Stimulated activated CD4-positive, alpha-beta T cell treated with anti-CD3 and anti-CD28 coated beads, Interleukin-15, amount 100 ng/mL, for 48 hours (primary cell): ENCODE data around the gene ZNF280A.

ENCODE experiments used
- DNase-seq, 2 donors: peaks; one replicate each; pipeline ENCODE4 v3.0.0-alpha.2; 2020; ENCODE audit warnings: low read depth in 2 of 2

ZNF280A gene, protein sequence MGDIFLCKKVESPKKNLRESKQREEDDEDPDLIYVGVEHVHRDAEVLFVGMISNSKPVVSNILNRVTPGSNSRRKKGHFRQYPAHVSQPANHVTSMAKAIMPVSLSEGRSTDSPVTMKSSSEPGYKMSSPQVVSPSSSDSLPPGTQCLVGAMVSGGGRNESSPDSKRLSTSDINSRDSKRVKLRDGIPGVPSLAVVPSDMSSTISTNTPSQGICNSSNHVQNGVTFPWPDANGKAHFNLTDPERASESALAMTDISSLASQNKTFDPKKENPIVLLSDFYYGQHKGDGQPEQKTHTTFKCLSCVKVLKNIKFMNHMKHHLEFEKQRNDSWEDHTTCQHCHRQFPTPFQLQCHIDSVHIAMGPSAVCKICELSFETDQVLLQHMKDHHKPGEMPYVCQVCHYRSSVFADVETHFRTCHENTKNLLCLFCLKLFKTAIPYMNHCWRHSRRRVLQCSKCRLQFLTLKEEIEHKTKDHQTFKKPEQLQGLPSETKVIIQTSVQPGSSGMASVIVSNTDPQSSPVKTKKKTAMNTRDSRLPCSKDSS

DNA sequence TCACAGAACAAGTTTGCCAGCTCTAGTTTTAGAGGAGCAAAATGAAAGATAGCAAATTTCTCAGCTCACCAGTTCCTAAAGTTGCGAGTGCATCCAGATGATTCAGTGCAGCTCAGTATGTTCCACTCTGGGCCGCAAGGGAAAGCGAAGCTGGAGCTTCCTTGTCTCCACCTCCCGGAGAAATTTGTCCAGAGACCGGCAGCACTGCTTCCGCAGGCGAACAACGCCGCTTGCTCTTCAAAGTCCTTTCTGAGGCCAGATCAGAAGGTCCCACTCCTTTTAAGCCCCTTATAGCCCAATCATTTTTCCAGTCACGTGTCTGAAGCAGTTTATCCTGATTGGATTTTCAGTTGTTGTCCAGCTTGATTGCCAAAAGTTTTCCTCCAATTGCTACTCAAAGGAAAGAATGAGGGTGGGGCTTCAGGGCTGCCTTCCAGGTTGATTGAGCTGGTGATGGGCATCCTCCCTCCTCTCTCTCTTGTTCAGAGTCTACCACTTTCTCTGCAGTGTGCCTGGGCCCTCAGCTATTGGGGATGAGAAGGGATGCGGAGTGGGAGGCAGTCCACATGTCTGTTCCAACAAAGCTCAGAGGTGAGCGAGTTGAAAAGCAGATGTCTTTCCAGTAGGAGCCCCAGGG, at the start of gene ZNF280A:
ZNF280A (minus strand) TSS at position 251 of the 637 bp plus-strand sequence. CDS start 4,640 bp downstream, outside the sequence.
- DNase-seq: no peak

GRCh38 chr22:22569218-22569617, 49.1 kb upstream of the ZNF280A start:
- no peak for DNase-seq

DNA sequence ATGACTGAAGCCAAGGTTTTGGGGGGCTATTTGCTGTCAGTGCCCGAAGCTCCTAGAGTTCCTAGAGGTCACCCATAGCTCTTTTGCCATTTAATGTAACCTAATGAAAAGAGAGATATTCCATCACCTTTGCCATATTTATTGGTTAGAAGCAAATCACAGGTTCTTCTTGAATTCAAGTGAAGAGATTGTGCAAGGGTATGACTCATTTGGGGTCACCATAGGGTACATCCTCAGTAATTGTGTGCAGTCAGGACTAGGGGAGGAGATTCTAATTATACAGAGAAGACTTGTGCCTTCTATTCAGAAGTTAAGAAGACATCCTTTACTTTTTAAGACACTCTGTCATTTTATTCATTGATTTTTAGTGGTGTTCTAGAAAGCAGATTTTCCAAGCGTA, 45.9 kb upstream of the ZNF280A start:
- DNase-seq: no peak

GRCh38 chr22:22558972-22559603, 39.0 kb upstream of the ZNF280A start, which contains the start of gene PRAME:
TSS of gene PRAME (minus strand) at chr22:22559265. CDS start at chr22:22556832, 2,433 bp downstream.
- peak; percentile 80 to 85 for DNase-seq

GRCh38 chr22:22558071-22558971, 38.3 kb upstream of the ZNF280A start:
- DNase-seq: no peak

- DNase-seq: no peak
These were observed 37.2 kb upstream of the ZNF280A start for GRCh38 chr22:22556995-22557925.

DNA sequence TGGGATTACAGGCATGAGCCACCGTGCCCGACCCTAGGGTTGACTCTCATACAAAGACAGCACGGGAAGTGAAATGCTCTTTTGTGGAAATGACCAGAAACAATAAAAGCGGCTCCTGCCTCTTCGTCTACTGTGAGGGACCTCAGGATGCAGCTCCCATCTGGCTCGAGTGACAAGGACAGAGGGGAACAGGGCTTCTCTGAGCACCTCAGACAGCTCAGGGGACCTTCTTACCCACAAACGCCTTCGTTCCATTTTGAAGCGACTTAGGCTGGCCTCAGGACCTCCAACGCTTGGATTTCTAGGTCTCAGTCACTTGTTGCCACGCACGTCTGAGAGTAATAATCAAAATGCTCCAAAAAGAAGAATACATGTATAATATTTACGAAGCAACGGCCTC, 36.5 kb upstream of the ZNF280A start:
- DNase-seq: no peak

DNA sequence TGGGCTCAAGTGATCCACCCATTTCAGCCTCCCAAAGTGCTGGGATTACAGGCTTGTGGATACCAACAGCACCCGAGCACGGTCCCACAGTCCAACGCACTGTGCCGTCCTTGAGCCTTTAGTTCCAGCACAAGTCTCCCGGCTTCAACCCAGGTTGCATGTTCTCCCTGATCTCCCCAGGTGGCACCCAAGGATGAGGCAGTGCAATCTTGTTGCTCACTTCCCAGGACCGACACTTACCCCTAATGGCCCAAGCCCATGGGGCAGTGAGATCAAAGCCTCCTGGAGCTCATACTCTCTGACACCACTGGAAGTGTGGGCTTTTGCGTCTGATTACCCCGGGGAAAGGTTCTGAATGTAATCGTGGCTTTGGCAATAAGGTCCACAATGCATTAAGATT, 35.5 kb upstream of the ZNF280A start:
- no peak for DNase-seq

- DNase-seq: no peak
These were observed 34.7 kb upstream of the ZNF280A start for GRCh38 chr22:22554587-22555284.

DNA sequence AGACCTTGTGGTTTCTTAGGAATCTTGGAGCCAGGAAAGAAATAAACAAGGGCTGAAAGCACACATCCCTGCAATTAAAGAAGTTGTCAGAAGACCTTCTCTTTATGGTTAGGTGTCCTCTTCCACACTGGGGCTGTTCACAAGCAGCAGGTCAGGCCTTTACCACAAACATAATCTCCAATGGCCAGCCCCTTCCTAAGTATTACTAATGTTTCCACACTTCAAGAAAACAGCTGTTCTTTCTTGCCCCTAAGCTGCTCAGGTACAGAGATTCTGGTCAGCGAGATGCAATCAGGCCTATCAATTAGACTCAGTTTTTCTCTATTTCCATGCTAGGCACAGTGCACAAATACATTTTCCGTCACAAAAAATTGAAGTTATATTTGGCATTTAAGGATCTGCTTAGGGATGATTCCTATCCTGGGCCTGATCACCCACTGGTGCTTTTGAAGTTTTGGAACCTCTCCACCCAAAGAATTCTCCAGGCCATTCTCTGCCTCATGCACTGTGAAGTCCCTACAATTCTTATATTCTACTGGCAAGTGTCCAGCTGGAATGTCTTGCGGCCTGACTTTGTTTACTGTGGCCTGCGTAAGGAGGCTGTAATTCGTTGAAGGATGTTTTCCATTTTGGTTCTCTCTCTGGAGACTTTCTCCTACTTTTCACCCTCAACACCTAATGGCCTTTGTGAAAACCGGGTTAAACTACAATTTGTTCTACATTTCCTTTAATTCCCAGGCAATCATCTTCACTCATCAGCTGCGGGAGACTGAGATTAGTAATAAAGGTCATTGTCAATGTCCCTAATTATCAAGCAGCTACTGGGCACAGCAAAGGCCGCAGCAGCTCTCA, 33.9 kb upstream of the ZNF280A start:
- no peak for DNase-seq

DNA sequence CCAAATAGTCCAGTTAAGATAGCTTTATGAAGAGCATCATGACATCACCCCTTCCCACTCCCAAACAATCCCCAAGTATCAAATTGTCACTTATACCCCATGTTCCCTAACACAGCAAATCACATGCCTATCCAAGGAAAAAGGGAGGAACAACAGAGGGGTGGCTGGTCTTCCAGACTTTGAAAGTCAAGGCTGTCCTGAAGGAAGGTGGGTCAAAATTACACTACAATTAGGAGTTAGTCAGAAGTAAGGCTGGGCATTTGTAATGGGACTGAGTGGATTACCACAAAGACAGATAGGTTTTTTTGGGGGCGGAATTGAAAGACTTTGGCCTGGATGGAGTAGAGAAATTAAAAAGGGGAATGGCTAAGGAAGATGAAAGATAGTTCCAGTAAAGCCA, 33.1 kb upstream of the ZNF280A start:
- no peak for DNase-seq

DNA sequence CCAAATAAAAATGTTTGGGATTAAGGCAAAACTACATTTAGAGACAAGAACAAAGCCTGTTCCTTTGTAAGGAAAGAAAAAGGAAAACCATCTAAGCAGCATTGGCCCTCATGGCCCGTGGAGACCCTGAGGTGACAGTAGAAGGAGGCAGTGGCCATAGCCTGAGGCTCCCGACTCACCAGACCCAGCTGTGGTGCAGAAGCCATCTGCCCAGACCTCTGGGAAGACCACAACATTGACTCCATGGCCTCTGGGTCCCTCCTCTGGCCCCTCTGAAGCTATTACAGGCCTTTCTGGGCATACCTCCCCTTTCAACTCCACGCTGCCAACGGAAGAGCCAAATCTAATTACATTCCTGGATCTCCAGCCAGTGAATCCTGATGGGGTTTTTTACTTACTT, 32.6 kb upstream of the ZNF280A start:
- DNase-seq: no peak

DNA sequence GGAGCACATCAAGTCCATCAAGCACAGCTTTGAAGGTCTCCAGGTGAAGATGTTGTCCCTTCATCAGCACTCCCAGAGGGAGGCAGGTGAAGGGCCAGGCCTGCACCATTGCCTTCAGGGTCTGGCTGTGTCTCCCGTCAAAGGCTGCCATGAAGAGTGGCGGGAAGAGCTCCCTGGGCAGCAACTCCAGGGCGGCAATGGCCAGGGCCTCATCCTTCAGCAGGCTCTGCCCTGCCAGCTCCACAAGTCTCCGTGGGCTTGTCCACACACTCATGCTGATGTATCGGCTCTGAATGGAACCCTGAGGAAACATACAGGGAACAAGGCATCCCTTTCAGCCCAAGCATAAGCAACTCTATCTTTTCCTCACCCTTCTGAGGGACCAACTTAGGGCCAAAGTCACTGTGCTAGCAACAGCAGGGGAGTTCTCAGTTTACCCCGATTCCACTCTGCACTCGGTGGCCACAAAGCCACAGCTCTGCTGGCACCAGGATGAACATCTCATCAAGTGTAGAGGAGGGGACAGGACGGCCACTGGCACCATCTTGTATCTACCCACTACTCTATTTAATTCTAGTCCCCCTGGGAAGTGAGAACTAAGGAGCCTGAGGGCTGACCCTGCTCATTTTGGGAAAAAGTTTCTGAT, 30.8 kb upstream of the ZNF280A start:
- DNase-seq: no peak

- DNase-seq: no peak
These were observed 28.8 kb upstream of the ZNF280A start for GRCh38 chr22:22548910-22549309.

GRCh38 chr22:22548317-22548716, 28.2 kb upstream of the ZNF280A start:
- DNase-seq: no peak

DNA sequence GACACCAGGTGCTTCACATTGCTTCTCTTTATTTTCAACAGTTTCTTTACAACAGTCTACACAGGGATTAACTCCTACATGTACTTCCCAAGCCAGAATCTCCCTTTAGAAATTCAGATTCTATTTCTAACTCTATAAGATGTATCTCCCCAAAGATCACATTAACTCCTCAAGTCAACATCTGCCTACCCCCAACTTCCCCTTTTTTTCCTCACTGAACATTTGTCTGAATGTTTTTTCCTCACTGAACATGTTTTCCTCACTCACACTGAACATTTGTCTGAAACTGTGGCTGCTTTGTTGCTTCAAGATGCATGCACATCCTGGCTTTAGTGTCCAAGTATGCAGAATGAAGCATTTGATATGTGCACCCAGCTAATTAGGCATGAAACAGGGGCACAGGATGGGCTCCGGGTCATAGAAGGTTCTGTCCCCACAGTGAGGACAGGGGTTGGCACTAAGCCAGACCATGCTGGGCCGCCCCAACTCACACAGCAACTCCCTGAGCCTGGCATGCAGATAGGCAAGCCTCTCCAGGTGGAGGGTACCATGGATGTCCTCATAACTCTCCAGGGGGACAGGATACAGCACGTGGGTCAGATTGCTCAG, 27.7 kb upstream of the ZNF280A start:
- DNase-seq: no peak

GRCh38 chr22:22547226-22547625, 27.2 kb upstream of the ZNF280A start:
- no peak for DNase-seq

DNA sequence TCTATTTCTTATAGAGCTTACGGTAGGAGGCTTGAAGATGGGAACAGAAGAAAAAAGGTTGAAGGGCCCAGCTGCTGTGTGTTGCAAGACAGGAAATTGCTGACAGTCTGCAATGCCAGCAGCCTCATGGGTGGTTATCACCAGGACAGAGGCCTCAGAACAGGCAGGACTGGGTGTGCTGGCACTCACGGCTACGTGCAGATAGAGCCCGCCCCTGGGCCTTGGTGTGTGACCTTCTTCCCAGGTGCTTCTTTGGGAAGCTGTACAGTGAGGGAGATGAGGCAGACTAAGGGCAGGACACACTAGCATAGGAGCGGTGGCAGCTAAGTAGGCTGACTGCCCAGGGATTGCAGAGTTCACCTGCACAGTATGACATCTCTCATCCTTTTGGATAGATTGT, 26.4 kb upstream of the ZNF280A start:
- DNase-seq: no peak
